BLaER1 (cell line): ENCODE data around the gene GMPPA.
A peak's percentile ranks its signal among the peaks of the same experiment; 100 is the strongest.

ENCODE experiments used
- H3K27ac ChIP-seq: shearing (Covaris generic); formaldehyde crosslinking; 2 replicates; pipeline ENCODE4 v1.8.1; 2022
- H3K27me3 ChIP-seq: shearing (Covaris generic); formaldehyde crosslinking; 2 replicates; pipeline ENCODE4 v1.8.1; 2022
- H3K36me3 ChIP-seq: shearing (Covaris generic); formaldehyde crosslinking; 2 replicates; pipeline ENCODE4 v1.8.1; 2022
- H3K4me1 ChIP-seq: shearing (Covaris generic); formaldehyde crosslinking; 2 replicates; pipeline ENCODE4 v1.8.1; 2022
- H3K4me2 ChIP-seq: shearing (Covaris generic); formaldehyde crosslinking; 2 replicates; pipeline ENCODE4 v1.8.1; 2022
- H3K4me3 ChIP-seq: shearing (Covaris generic); formaldehyde crosslinking; 2 replicates; pipeline ENCODE4 v1.8.1; 2022
- H3K9ac ChIP-seq: shearing (Covaris generic); formaldehyde crosslinking; 2 replicates; pipeline ENCODE4 v1.8.1; 2022
- H3K9me3 ChIP-seq: shearing (Covaris generic); formaldehyde crosslinking; 2 replicates; pipeline ENCODE4 v1.8.1; 2022
- H4K20me1 ChIP-seq: shearing (Covaris generic); formaldehyde crosslinking; 2 replicates; pipeline ENCODE4 v1.8.1; 2022
- Cebpa-rat ChIP-seq: shearing (Covaris generic); IDR thresholded peaks from 2 replicates; pipeline ENCODE4 v1.8.1; 2022

GMPPA gene

DNA sequence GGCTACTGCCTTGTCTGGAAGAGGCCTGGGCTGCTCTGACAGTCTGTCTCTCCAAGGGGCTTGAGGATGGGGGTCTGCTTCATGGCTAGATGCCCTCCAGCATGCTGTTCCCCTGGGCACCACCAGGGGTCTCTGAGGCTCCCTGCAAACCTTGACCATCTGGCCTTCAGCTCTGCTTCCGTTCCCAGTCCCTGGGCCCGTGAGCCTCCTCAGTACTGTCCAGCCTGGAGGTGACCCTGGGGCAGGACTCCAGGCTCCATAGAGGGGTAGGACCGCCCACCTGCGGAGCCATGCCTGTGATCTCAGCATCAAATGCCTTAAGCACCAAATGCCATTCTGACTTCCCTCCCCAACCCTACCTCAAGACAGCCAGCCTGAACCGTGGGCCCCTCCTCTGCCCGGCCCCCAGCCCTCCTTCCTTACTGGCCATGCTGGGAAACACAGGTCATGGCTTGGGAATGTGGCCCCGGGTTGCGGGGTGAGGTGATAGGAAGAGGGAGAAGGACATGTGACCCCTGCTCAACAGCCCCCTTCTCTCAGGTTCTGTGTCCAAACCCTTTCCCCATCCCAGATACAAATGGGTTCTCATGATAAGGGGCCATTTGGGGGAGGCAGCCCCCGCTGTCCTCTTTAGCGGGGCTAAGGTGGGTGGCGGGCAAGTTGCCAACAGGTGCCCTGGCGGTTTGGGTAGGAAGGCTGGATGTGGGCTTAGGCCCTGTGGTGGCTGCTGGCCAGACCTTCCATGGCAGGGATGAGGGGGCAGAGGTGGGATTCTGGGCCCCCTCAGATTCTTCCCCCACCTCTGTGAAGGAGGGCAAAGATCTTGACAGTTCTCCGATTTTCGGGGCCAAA, 39.0 kb upstream of the GMPPA start:
- no peaks in the 10 kb centered on the region for H4K20me1 ChIP-seq
- no peaks in the 10 kb centered on the region for H3K9me3 ChIP-seq
- peak overlapping the region; percentile 95 for H3K4me2 ChIP-seq
- H3K27me3 ChIP-seq, result no peaks in the 10 kb centered on the region
- H3K4me3 ChIP-seq, result peak overlapping the region; percentile 52; the same call in 1 of the 2 replicates
- TF ChIP-seq Cebpa-rat, result no peak
- H3K4me1 ChIP-seq, result peaks cover 76% of the 10 kb centered on the region
- H3K27ac ChIP-seq, result peak overlapping the region; percentile 88
- peak overlapping the region; percentile 71; the same call in 1 of the 2 replicates for H3K9ac ChIP-seq
- H3K36me3 ChIP-seq, result 0 out of 2 replicates have a peak, but pooled peaks cover 11% of the 10 kb centered on the region

DNA sequence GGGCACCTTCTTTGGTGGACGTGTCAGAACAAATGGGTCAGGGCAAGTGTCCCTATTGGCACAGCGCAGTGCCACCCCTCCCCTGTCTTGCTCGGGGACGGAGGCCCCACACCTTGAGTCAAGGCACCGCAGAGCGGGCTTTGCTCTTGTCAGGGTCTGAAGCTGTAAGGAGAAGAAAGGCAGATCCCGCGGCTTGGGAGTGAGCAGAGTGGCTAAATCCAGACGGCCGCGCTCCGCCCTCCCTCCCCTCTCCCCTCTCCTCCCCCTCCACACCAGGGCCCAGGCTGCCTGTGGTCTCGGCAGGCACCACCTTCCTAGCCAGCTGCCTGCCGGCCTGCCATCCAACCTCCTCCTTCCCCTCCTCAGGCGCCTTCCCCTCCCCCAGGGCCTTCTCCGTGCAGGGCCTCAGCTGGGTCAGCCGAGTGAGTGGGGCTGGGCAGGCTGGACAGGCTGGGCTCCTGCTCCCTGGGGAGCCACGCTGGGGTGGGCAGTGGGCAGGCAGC, 38.2 kb upstream of the GMPPA start:
- no peak for TF ChIP-seq Cebpa-rat
- Histone ChIP-seq H3K27me3 (no peaks in the 10 kb centered on the region), H3K9ac (peak overlapping the region; percentile 71; the same call in 1 of the 2 replicates), H3K4me3 (peak overlapping the region; percentile 52), H4K20me1 (no peaks in the 10 kb centered on the region), H3K9me3 (no peaks in the 10 kb centered on the region), H3K4me1 (peaks cover 78% of the 10 kb centered on the region), H3K4me2 (peak overlapping the region; percentile 95), H3K27ac (peak overlapping the region; percentile 88), H3K36me3 (0 out of 2 replicates have a peak, but pooled peaks cover 11% of the 10 kb centered on the region)

DNA sequence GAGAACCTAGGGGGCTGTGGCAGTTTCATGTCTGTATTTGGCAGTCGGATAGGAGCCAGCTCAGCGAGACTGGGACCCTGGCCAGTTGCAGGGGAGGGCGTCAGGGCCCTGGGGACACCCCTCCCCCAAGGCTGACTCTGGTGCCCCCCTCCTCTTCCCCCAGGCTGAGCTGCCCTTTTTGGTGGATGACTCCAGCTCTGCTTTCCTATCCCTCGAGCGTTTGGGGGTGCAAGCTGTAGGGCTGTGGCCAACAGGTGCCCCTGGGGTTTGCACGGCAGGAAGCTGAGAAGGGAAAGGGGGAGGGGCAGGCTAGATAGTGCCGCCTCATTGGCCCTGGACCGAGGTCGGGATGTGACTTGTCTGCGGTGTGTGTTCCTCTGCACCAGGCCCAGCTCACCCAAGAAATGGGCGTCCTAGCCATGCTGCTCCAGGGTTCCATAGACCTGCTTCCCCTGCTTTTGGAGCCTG, 37.6 kb upstream of the GMPPA start:
- no peak for TF ChIP-seq Cebpa-rat
- peaks cover 74% of the 10 kb centered on the region for H3K4me1 ChIP-seq
- H3K27ac ChIP-seq, result peak overlapping the region; percentile 88
- peak overlapping the region; percentile 71 for H3K9ac ChIP-seq
- no peaks in the 10 kb centered on the region for H4K20me1 ChIP-seq
- H3K36me3 ChIP-seq, result 0 out of 2 replicates have a peak, but pooled peaks cover 11% of the 10 kb centered on the region
- no peaks in the 10 kb centered on the region for H3K27me3 ChIP-seq
- H3K9me3 ChIP-seq, result no peaks in the 10 kb centered on the region
- peak overlapping the region; percentile 95 for H3K4me2 ChIP-seq
- H3K4me3 ChIP-seq, result peak overlapping the region; percentile 52

DNA sequence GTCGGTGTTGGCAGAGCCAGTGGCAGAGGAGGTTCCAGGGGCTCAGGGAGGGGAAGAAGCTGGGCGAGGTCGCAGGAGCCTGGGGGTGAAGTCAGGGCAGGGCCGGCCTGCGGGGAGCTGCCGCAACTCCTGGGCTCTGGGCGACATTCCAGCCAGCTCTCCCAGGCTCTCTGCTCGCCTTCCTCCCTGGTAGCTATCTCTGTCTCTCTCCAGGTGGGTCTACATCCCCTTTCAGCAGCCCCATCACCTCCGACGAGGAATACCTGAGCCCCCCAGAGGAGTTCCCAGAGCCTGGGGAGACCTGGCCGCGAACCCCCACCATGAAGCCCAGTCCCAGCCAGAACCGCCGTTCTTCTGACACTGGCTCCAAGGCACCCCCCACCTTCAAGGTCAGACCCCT, 37.0 kb upstream of the GMPPA start:
- Histone ChIP-seq H3K4me2 (peak overlapping the region; percentile 95), H3K9me3 (no peaks in the 10 kb centered on the region), H3K9ac (peak overlapping the region; percentile 71), H4K20me1 (no peaks in the 10 kb centered on the region), H3K4me3 (peak overlapping the region; percentile 52), H3K27me3 (no peaks in the 10 kb centered on the region), H3K36me3 (peaks cover 17% of the 10 kb centered on the region; the same call in 1 of the 2 replicates), H3K27ac (peak overlapping the region; percentile 88), H3K4me1 (peaks cover 79% of the 10 kb centered on the region)
- no peak for TF ChIP-seq Cebpa-rat

DNA sequence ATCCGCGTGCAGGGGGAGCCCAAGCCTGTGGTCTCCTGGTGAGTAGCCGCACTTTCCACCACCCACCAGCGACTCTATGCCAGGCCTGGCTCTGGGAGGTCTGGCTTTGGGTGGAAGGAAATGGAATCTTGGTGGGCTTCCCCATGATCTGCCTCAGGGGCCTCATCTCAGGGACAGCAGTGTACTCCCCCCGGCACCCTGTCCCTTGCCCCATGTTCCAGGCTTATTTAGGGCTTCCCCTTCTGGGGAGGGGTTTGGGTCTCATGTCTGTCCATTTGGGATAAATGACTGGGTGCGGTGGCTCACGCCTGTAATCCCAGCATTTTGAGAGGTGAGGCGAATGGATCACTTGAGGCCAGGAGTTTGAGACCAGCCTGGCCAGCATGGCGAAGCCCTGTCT, 36.3 kb upstream of the GMPPA start:
- H3K4me2 ChIP-seq, result peak overlapping the region; percentile 95
- peaks cover 24% of the 10 kb centered on the region; the same call in 1 of the 2 replicates for H3K36me3 ChIP-seq
- no peak overlapping the region for H3K4me3 ChIP-seq
- no peaks in the 10 kb centered on the region for H3K27me3 ChIP-seq
- no peak for TF ChIP-seq Cebpa-rat
- no peaks in the 10 kb centered on the region for H4K20me1 ChIP-seq
- peak overlapping the region; percentile 88 for H3K27ac ChIP-seq
- peaks cover 86% of the 10 kb centered on the region for H3K4me1 ChIP-seq
- no peaks in the 10 kb centered on the region for H3K9me3 ChIP-seq
- H3K9ac ChIP-seq, result no peak overlapping the region

DNA sequence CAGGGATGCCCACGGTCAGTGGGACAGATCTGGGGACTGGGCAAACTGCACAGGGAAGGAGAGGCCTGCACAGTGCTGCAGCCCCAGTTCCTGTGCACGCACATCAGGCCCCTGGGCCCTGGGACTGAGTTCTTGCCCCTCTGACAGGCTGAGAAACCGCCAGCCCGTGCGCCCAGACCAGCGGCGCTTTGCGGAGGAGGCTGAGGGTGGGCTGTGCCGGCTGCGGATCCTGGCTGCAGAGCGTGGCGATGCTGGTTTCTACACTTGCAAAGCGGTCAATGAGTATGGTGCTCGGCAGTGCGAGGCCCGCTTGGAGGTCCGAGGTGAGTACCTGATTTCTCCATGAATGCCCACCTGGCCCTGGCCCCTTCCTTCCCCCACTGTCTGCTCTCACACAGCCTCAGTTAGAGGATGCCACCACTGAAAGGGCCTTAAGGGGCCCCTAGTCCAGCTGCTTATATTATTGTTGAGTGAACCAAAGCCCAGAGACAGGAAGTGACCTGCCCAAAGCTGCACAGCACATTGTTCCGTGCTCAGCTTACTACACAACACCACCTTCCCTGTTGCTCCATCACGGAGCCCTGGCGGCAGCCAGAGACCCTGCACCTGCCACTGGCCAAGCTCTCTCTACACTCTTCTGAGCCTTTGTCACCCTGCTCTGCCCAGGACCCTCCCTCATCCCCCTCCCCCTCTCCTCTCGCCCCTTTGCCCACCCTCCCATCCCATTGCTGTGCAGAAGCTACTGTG, 34.2 kb upstream of the GMPPA start:
- Histone ChIP-seq H3K36me3 (peaks cover 34% of the 10 kb centered on the region; the same call in 1 of the 2 replicates), H3K9ac (no peak overlapping the region), H4K20me1 (no peaks in the 10 kb centered on the region), H3K9me3 (no peaks in the 10 kb centered on the region), H3K4me1 (peaks cover 78% of the 10 kb centered on the region), H3K4me2 (peak overlapping the region; percentile 55), H3K4me3 (no peak overlapping the region), H3K27me3 (no peaks in the 10 kb centered on the region), H3K27ac (no peak overlapping the region)
- no peak for TF ChIP-seq Cebpa-rat

DNA sequence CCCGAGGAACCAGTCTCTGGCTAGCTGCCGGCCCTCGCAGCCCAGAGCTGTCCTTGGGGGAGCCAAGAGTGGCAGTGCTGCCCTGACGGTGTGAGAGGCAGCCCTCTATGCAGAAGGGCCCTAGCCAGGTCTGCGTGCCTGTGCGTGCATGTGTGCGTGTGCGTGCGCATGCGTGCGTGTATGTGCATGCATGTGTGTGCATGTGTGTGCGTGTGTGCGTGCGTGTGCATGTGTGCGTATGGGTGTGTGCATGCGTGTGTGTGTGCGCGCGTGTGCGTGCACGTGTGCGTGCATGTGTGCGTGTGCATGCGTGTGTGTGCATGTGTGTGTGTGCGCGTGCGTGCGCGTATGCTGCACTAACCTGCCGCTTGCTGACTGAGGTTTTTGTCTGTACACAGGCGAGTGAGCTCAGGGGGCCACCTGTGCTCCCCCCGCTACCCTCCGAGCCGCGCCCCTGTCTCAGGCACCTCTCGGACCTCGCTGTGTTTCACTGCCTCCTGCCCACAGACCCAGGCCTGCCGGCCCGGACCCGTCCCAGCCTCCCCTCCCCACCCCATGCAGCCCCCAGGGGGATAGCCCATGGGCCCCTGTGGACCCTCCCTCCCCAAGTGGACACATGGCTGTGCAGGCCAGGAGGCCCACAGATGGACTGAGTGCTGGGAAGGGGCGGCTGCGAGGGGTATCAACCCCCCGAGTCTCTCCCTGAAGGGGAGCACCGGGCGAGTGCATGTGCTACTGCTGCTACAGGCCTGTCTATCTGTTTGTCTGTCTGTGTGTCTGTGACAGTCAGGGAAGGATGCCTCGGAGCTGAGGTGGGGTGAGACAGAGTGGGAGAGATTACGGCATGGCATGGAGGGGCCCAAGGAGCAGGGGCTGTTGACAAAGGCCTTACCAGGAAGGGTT, 32.8 kb upstream of the GMPPA start:
- H3K9ac ChIP-seq, result peak overlapping the region; percentile 36; the same call in 1 of the 2 replicates
- peak overlapping the region; percentile 61; the same call in 1 of the 2 replicates for H3K27ac ChIP-seq
- no peaks in the 10 kb centered on the region for H3K27me3 ChIP-seq
- no peak for TF ChIP-seq Cebpa-rat
- H3K9me3 ChIP-seq, result no peaks in the 10 kb centered on the region
- no peaks in the 10 kb centered on the region for H4K20me1 ChIP-seq
- H3K36me3 ChIP-seq, result peaks cover 35% of the 10 kb centered on the region; the same call in 1 of the 2 replicates
- peaks cover 63% of the 10 kb centered on the region for H3K4me1 ChIP-seq
- H3K4me3 ChIP-seq, result no peak overlapping the region
- peak overlapping the region; percentile 55 for H3K4me2 ChIP-seq

DNA sequence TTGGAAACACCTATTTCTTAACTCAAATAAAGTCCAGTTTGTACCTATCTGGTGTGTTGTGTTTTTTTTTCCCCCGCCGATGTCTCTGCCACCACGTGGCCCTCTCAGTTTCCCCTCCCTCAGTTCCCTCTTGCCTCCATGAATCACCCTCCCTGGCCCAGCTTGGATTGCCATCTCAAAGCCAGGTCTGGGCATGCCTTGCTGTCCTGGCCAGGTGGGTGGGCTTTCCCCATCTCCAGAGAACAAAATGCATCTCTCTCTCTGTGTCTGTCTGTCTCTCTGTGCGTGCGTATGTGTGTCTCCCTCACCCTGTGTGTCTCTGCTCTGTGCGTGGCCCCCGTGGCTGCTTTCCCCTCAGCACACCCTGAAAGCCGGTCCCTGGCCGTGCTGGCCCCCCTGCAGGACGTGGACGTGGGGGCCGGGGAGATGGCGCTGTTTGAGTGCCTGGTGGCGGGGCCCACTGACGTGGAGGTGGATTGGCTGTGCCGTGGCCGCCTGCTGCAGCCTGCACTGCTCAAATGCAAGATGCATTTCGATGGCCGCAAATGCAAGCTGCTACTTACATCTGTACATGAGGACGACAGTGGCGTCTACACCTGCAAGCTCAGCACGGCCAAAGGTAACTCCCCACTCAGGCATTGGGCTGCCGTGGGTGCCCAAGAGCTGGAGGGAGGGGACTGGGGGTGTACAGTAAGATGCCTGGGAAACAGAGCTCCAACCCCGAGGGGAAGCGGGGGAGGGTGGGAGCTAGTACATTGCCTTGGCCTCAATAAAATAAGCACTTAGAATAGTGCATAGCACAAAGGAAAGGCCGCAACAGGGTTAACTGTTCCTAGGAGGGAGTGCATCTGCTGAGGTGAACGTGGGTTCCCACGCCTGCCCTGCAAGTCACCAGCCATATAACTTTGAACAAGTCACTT, 31.6 kb upstream of the GMPPA start:
- Histone ChIP-seq H3K4me2 (0 out of 2 replicates have a peak overlapping the region, but pooled peaks have one; percentile 7), H3K36me3 (peaks cover 31% of the 10 kb centered on the region; the same call in 1 of the 2 replicates), H3K9me3 (no peaks in the 10 kb centered on the region)

More for the DNA sequence above, 31.6 kb upstream of the GMPPA start:
- no peak for TF ChIP-seq Cebpa-rat
- Histone ChIP-seq H4K20me1 (no peaks in the 10 kb centered on the region), H3K27me3 (no peaks in the 10 kb centered on the region), H3K4me3 (no peak overlapping the region), H3K9ac (no peak overlapping the region), H3K27ac (no peak overlapping the region; the same call in 1 of the 2 replicates), H3K4me1 (peaks cover 52% of the 10 kb centered on the region)
